Measurements from ENCODE around the gene SLC16A8. TPM values are rescaled to one million over a fixed set of nuclear protein-coding genes. Genes with fewer than 3 reads are reported as not detected.

Gene SLC16A8
- total RNA-seq, 4 donors from 2014 or later = not detected

DNA sequence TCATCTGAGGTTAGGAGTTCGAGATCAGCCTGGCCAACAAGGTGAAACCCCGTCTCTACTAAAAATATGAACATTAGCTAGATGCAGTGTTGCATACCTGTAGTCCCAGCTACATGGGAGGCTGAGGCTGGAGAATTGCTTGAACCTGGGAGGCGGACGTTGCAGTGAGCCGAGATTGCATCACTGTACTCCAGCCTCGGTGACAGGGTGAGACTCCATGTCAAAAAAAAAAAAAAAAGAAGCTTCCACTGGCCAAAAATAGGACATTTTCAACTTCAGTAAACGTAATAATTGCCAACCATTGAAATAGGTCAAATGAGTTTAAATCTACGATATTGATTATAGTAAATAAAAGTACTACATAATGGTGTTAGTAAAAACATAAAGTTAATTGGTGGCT lies 19.7 kb upstream of the SLC16A8 start:
- H3K4me3 ChIP-seq = no peak overlapping the region
- no peak overlapping the region for H3K27ac ChIP-seq
- no peak for DNase-seq
- TF ChIP-seq, protein P1, sequence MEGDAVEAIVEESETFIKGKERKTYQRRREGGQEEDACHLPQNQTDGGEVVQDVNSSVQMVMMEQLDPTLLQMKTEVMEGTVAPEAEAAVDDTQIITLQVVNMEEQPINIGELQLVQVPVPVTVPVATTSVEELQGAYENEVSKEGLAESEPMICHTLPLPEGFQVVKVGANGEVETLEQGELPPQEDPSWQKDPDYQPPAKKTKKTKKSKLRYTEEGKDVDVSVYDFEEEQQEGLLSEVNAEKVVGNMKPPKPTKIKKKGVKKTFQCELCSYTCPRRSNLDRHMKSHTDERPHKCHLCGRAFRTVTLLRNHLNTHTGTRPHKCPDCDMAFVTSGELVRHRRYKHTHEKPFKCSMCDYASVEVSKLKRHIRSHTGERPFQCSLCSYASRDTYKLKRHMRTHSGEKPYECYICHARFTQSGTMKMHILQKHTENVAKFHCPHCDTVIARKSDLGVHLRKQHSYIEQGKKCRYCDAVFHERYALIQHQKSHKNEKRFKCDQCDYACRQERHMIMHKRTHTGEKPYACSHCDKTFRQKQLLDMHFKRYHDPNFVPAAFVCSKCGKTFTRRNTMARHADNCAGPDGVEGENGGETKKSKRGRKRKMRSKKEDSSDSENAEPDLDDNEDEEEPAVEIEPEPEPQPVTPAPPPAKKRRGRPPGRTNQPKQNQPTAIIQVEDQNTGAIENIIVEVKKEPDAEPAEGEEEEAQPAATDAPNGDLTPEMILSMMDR (IDR thresholded peaks at IDR 0.05) = no peak
- no peak for TF ChIP-seq POLR2A (IDR thresholded peaks at IDR 0.05)
- intact Hi-C loops (cut with DNase I) = loop anchor here (10.0 kb wide), 1 partner anchor 121 kb away; no protein-coding TSS in a partner anchor
- no peaks in the 10 kb centered on the region for H3K27me3 ChIP-seq
- no peaks in the 10 kb centered on the region for H3K9me3 ChIP-seq
- peaks cover 0 to 13% (median 5%) of the 10 kb centered on the region in 3 donors for H3K4me1 ChIP-seq
- no peaks in the 10 kb centered on the region for H3K36me3 ChIP-seq
- 62 to 72% methylated on average over 8 of the region's 8 CpGs for WGBS, 2 donors

GRCh38 chr22:38098410-38099249 lies 14.6 kb upstream of the SLC16A8 start:
- H3K36me3 ChIP-seq = no peaks in the 10 kb centered on the region

DNA sequence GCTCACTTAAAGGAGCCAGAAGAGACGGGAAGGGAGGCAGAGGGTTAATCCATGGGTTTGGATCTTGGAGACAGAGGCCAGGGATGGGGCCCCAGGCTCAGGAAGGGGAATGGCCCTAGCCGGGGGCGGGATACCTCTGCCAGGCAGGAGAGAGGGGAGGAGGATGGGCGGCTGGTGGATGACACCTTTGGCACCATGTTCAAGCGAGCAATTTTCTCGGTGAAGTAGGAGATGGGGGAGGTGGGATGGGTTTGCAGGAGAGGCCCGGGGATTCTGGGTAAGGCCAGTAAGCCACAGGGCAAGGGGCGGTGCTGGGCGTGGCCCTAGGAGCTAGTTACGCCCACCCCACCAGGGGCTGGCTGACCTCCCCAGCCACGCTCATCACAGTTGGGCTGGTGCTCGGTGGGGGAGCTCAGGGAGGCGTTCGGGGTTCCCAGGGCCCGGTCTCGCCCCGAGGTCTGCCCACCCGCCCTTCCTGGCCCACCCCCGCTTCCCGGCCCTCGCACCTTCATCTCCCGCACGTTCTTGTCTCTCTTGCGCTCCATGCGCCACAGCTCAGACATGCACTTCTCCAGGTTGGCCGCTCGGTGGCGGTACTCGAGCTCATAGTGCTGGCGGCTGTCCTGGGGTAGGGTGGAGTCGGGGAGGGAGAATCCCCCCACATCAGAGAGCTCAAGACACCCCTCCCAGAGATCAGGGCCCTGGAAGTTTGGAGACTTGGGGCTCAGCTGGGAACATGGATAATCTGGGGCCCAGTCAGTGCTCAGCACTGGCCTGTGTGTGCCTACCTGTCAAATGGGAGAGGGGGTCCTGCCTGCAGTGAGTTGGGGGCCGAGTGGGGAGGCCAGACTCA lies 13.8 kb upstream of the SLC16A8 start:
- no peak for DNase-seq
- Histone ChIP-seq H3K36me3 (no peaks in the 10 kb centered on the region), H3K27me3 (no peaks in the 10 kb centered on the region), H3K27ac (no peak overlapping the region), H3K4me1 (peaks cover 0 to 12% (median 0%) of the 10 kb centered on the region in 3 donors), H3K4me3 (no peak overlapping the region), H3K9me3 (no peaks in the 10 kb centered on the region)
- TF ChIP-seq POLR2A (IDR thresholded peaks at IDR 0.05) = no peak
- TF ChIP-seq, protein P1 (IDR thresholded peaks at IDR 0.05) = no peak
- intact Hi-C loops (cut with DNase I) = no loop called here
- 45 to 64% methylated on average over 7 to 22 of the region's 32 CpGs for WGBS, 2 donors

More at GRCh38 chr22:38098410-38099249, 14.6 kb upstream of the SLC16A8 start:
- Histone ChIP-seq H3K4me3 (no peak overlapping the region), H3K27me3 (no peaks in the 10 kb centered on the region), H3K9me3 (no peaks in the 10 kb centered on the region), H3K4me1 (peaks cover 0 to 12% (median 0%) of the 10 kb centered on the region in 3 donors), H3K27ac (no peak overlapping the region)
- 53 to 58% methylated on average over 7 to 9 of the region's 9 CpGs for WGBS, 2 donors
- TF ChIP-seq, protein P1 (IDR thresholded peaks at IDR 0.05) = no peak
- TF ChIP-seq POLR2A (IDR thresholded peaks at IDR 0.05) = no peak
- DNase-seq = no peak
- intact Hi-C loops (cut with DNase I) = no loop called here

DNA sequence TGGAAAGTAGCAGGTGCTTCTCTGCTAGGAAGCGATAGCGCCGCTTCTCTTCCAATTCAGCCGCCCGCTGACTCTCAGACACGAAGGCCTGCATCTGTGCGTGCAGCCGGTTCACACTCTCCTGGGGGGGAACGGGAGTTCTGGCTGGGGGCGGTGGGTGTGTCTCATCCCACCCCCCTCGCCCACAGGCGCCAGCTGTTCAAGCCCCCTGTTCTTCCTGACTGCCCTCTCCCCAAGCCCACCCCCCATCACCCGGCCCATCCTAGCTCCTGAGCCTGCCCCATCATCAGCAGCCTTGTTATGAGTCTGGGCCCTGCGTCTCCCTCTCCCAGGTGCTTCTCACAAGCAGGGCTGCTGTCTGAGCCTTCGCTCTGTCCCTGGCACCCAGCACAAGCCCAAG lies 13.1 kb upstream of the SLC16A8 start:
- Histone ChIP-seq H3K27me3 (no peaks in the 10 kb centered on the region), H3K27ac (no peak overlapping the region), H3K9me3 (no peaks in the 10 kb centered on the region), H3K4me1 (peaks cover 0 to 12% (median 0%) of the 10 kb centered on the region in 3 donors), H3K4me3 (no peak overlapping the region), H3K36me3 (no peaks in the 10 kb centered on the region)
- intact Hi-C loops (cut with DNase I) = no loop called here
- DNase-seq = no peak
- WGBS, 2 donors = 81 to 93% methylated on average over 3 to 10 of the region's 15 CpGs
- TF ChIP-seq, protein P1 (IDR thresholded peaks at IDR 0.05) = no peak
- TF ChIP-seq POLR2A (IDR thresholded peaks at IDR 0.05) = no peak
